ENCODE results near the gene SMAD3. TPM values are rescaled to one million over a fixed set of nuclear protein-coding genes. Genes with fewer than 3 reads are reported as not detected.

The SMAD3 gene
- total and polyA plus RNA-seq, 2 donors (not counting 1 experiment from before 2014, with no cell fraction given): 55.9 to 163 TPM

DNA sequence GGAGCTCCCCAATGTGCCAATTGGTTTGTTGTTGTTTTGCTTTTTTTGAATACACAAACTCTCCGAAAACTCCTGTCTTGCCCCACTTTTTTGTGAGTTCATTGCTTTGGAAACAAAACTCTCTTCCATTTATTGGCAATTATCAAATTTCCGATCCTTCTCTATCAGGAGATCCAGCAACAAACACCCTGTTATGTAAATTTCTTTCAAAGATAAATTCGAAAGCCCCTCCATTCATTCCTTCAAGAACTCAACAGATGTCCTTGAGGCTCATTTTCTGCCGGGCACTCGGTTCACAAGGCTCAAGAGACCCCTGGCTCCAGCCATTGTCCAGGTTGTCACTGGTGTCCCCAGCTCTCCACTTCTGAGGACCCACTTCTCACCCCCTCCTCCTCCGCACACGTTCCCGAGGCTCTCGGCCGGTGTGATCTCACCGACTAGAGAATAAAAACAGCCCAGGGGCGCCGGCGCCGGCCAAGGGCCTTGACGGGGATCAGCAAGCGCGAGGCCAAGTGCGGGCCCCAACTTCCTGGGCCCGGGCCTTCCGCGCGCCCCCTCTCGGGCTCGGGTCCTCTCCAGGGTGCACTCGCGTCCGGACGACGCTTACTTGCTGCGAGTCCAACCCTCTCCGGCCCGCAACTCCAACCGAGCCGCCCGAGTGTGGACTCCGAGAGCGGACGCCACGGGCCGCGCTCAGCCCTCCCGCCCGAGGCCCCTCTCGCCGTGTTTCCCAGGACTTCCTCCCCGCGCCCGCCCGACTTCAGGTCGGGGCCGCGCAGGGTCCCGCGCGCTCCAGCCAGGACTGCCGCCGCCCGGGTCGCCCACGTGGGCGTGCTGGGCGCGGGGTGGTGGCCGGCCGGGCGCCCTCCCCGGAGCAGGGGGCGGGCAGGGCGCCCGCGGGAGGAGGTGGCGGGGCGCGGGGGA, 533 bp upstream of the SMAD3 start:
- Histone ChIP-seq H3K4me1 (ENCODE audit: control insufficient read depth in 2 of 2, insufficient read depth in 2 of 2, low read length in 2 of 2) (peaks cover 28 to 46% of the 10 kb centered on the region in 2 donors), H3K27me3 (replicated peaks in 1 of 4; ENCODE audit: control extremely low read depth in 1 of 4, control insufficient read depth in 3 of 4, insufficient read depth in 4 of 4, low read length in 3 of 4) (no peaks in the 10 kb centered on the region), H3K27ac (ENCODE audit: low read length in 2 of 2) (peak overlapping the region; percentile 56 to 79), H3K79me2 (ENCODE audit: control insufficient read depth, insufficient read depth, low read length) (peaks cover 38% of the 10 kb centered on the region), H3K36me3 (replicated peaks in 1 of 2; ENCODE audit: control extremely low read depth in 1 of 2, control insufficient read depth in 1 of 2, extremely low read depth in 1 of 2, insufficient read depth in 2 of 2, low read length in 1 of 2) (no peaks in the 10 kb centered on the region), H2AFZ (ENCODE audit: insufficient read depth, low read depth, low read length, poor library complexity, severe bottlenecking) (peak overlapping the region; percentile 93), H3K4me2 (replicated peaks; ENCODE audit: low read depth, low read length, poor library complexity, severe bottlenecking) (peak overlapping the region; percentile 96), H4K20me1 (ENCODE audit: control insufficient read depth, insufficient read depth, low read length, poor library complexity, severe bottlenecking) (peaks cover 39% of the 10 kb centered on the region), H3K4me3 (ENCODE audit: control extremely low read depth in 1 of 5, extremely low read depth in 1 of 5, insufficient read depth in 1 of 5, low read depth in 2 of 5, low read length in 4 of 5) (peak overlapping the region in 4 of 5 experiments; percentile 95 to 99 (median 98)), H3K9me3 (ENCODE audit: control extremely low read depth in 1 of 3, control insufficient read depth in 2 of 3, insufficient read depth in 1 of 3, low read length in 2 of 3) (no peaks in the 10 kb centered on the region), H3K9ac (ENCODE audit: low read length) (peak overlapping the region; percentile 91)
- DNase-seq (no peak), ATAC-seq (ENCODE audit: low read depth) (peak; percentile 28)
- Mint-ChIP-seq H3K4me1 (peaks cover 40% of the 10 kb centered on the region), H3K27me3 (no peaks in the 10 kb centered on the region), H3K9me3 (ENCODE audit: insufficient read depth) (no peaks in the 10 kb centered on the region), H3K4me3 (peak overlapping the region; percentile 85), H3K27ac (peak overlapping the region; percentile 80)
- CTCF ChIA-PET: interaction anchor here (0.8 to 6.6 kb wide), 12 partner anchors 11 to 241 kb away, joined by 3 to 83 read pairs (median 6); no protein-coding TSS in a partner anchor
- POLR2A ChIA-PET: interaction anchor here (0.7 to 4.8 kb wide), 11 partner anchors 9 to 324 kb away, joined by 3 to 54 read pairs (median 4); partner anchors contain the start of genes AAGAB and IQCH
- TF ChIP-seq, protein P1, sequence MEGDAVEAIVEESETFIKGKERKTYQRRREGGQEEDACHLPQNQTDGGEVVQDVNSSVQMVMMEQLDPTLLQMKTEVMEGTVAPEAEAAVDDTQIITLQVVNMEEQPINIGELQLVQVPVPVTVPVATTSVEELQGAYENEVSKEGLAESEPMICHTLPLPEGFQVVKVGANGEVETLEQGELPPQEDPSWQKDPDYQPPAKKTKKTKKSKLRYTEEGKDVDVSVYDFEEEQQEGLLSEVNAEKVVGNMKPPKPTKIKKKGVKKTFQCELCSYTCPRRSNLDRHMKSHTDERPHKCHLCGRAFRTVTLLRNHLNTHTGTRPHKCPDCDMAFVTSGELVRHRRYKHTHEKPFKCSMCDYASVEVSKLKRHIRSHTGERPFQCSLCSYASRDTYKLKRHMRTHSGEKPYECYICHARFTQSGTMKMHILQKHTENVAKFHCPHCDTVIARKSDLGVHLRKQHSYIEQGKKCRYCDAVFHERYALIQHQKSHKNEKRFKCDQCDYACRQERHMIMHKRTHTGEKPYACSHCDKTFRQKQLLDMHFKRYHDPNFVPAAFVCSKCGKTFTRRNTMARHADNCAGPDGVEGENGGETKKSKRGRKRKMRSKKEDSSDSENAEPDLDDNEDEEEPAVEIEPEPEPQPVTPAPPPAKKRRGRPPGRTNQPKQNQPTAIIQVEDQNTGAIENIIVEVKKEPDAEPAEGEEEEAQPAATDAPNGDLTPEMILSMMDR (IDR thresholded peaks at IDR 0.05): no peak
- no peak for TF ChIP-seq EZH2 (IDR thresholded peaks at IDR 0.05; ENCODE audit: borderline replicate concordance, insufficient read depth, low read depth, low read length, poor library complexity, severe bottlenecking)
- WGBS (ENCODE audit: insufficient coverage): 5% methylated on average over 70 of the region's 75 CpGs
- intact Hi-C loops (cut with micrococcal nuclease): loop anchor here (1.0 to 5.0 kb wide), 6 partner anchors 11 to 237 kb away; partner anchors contain the start of genes AAGAB and IQCH
